Measurements from ENCODE around the gene CCDC51. TPM values are rescaled to one million over a fixed set of nuclear protein-coding genes. Genes with fewer than 3 reads are reported as not detected.

The CCDC51 gene
- total and polyA plus RNA-seq, 2 of the 13 experiments (the other 11 are each of a cell fraction or from before 2014, with no cell fraction given), result 18.1 to 29.4 TPM

GRCh38 chr3:48429960-48430707 lies 9.8 kb downstream of the CCDC51 start, which contains the start of gene PLXNB1 (continued):
- peak; percentile 53; the same call in 1 of the 2 replicates for TF ChIP-seq HMG20A (CRISPR knock-in tag; IDR thresholded peaks at IDR 0.05; ENCODE audit: borderline replicate concordance)
- no peak for TF ChIP-seq FOXP1 (IDR thresholded peaks at IDR 0.05)
- peak; percentile 74 for TF ChIP-seq FOXP1 (CRISPR knock-in tag; IDR thresholded peaks at IDR 0.05)
- TF ChIP-seq HOXA5 (CRISPR knock-in tag; IDR thresholded peaks at IDR 0.05), result 0 out of 2 replicates have a peak, but pooled peaks have one; percentile 80
- peak; percentile 96 for TF ChIP-seq ZNF414 (CRISPR knock-in tag; IDR thresholded peaks at IDR 0.05)
- TF ChIP-seq SP140L (CRISPR knock-in tag; IDR thresholded peaks at IDR 0.05; ENCODE audit: borderline replicate concordance), result no peak
- no peak for TF ChIP-seq ATF5 (CRISPR knock-in tag; IDR thresholded peaks at IDR 0.05; ENCODE audit: low read depth)
- TF ChIP-seq ARNTL (CRISPR knock-in tag; IDR thresholded peaks at IDR 0.05), result peak; percentile 95
- TF ChIP-seq TOPORS (CRISPR knock-in tag; IDR thresholded peaks at IDR 0.05), result peak; percentile 66; the same call in 1 of the 2 replicates
- TF ChIP-seq ARNT2 (CRISPR knock-in tag; IDR thresholded peaks at IDR 0.05; ENCODE audit: low read depth), result peak; percentile 42; the same call in 1 of the 2 replicates
- TF ChIP-seq WIZ (CRISPR knock-in tag; IDR thresholded peaks at IDR 0.05), result no peak
- peak; percentile 67 for TF ChIP-seq PHF8 (CRISPR knock-in tag; IDR thresholded peaks at IDR 0.05)
- TF ChIP-seq POGZ (CRISPR knock-in tag; IDR thresholded peaks at IDR 0.05), result peak; percentile 85
- no peak for TF ChIP-seq GABPA (IDR thresholded peaks at IDR 0.05; ENCODE audit: low read depth, low read length)
- TF ChIP-seq GABPA (CRISPR knock-in tag; IDR thresholded peaks at IDR 0.05; ENCODE audit: low read depth), result peak; percentile 88
- TF ChIP-seq RBM39 (IDR thresholded peaks at IDR 0.05; ENCODE audit: low read depth, low read length, poor library complexity, severe bottlenecking), result peak; percentile 83
- TF ChIP-seq ZNF484 (CRISPR knock-in tag; IDR thresholded peaks at IDR 0.05; ENCODE audit: borderline replicate concordance, low read depth), result 0 out of 2 replicates have a peak, but pooled peaks have one; percentile 66
- TF ChIP-seq ZNF678 (CRISPR knock-in tag; IDR thresholded peaks at IDR 0.05), result 0 out of 2 replicates have a peak, but pooled peaks have one; percentile 61
- peak; percentile 97; the same call in 1 of the 2 replicates for TF ChIP-seq ZBTB7A (CRISPR knock-in tag; IDR thresholded peaks at IDR 0.05)
- TF ChIP-seq ZNF367 (CRISPR knock-in tag; IDR thresholded peaks at IDR 0.05; ENCODE audit: borderline replicate concordance), result no peak; the same call in 1 of the 2 replicates
- peak; percentile 76 for TF ChIP-seq SOX5 (CRISPR knock-in tag; IDR thresholded peaks at IDR 0.05; ENCODE audit: borderline replicate concordance)
- TF ChIP-seq KLF6 (CRISPR knock-in tag; IDR thresholded peaks at IDR 0.05), result peak; percentile 89
- no peak; the same call in 1 of the 2 replicates for TF ChIP-seq ZNF572 (CRISPR knock-in tag; IDR thresholded peaks at IDR 0.05)
- TF ChIP-seq ZNF512B (CRISPR knock-in tag; IDR thresholded peaks at IDR 0.05; ENCODE audit: borderline replicate concordance), result 0 out of 2 replicates have a peak, but pooled peaks have one; percentile 94
- TF ChIP-seq SP2 (CRISPR knock-in tag; IDR thresholded peaks at IDR 0.05), result 0 out of 2 replicates have a peak, but pooled peaks have one; percentile 18
- TF ChIP-seq NFYB (CRISPR knock-in tag; IDR thresholded peaks at IDR 0.05), result peak; percentile 47
- peak; percentile 90 for TF ChIP-seq SRSF1 (optimal IDR thresholded peaks at IDR 0.05; ENCODE audit: low read depth, low read length)
- TF ChIP-seq HOXA7 (CRISPR knock-in tag; IDR thresholded peaks at IDR 0.05), result no peak
- TF ChIP-seq ZBTB1 (CRISPR knock-in tag; IDR thresholded peaks at IDR 0.05; ENCODE audit: borderline replicate concordance), result 0 out of 2 replicates have a peak, but pooled peaks have one; percentile 24

Data from HepG2 (cell line).